ENCODE data around the gene SEC24D. TPM values are rescaled to one million over a fixed set of nuclear protein-coding genes. Genes with fewer than 3 reads are reported as not detected.

Gene SEC24D
- total RNA-seq, 5 donors from 2014 or later (not counting 1 experiment from before 2014, with no cell fraction given): 17.0 to 32.3 (median 21.7) TPM

DNA sequence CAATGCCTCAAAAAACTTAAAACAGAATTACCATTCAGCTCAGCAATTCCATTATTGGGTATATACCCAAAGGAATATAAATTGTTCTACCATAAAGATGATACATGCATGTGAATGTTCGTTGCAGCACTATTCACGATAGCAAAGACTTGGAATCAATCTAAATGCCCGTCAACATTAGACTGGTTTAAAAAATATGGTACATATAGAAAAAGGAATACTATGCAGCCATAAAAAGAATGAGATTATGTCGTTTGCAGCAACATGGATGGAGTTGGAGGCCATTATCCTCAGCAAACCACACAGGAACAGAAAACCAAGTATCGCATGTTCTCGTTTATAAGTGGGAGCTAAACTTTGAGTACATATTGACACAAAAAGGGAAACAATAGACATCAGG is 41.9 kb upstream of the SEC24D start:
- Histone ChIP-seq H3K27ac (ENCODE audit: low read length) (no peak overlapping the region), H3K36me3 (ENCODE audit: control insufficient read depth in 2 of 2, extremely low read depth in 1 of 2, insufficient read depth in 1 of 2, low read length in 1 of 2) (no peaks in the 10 kb centered on the region), H3K4me1 (ENCODE audit: control insufficient read depth in 1 of 2, extremely low read depth in 1 of 2, insufficient read depth in 2 of 2, low read length in 2 of 2) (no peaks in the 10 kb centered on the region), H3K9me3 (no peaks in the 10 kb centered on the region), H3K27me3 (replicated peaks in 1 of 2; ENCODE audit: control insufficient read depth in 2 of 2, extremely low read depth in 1 of 2, insufficient read depth in 2 of 2, low read length in 1 of 2) (peaks cover 0 to 8% of the 10 kb centered on the region in 2 experiments), H3K4me3 (ENCODE audit: control insufficient read depth in 1 of 2, extremely low read depth in 1 of 2, low read length in 1 of 2) (no peak overlapping the region)
- ATAC-seq (replicated peaks in 1 of 4) (no peak), DNase-seq (no peak)
- Mint-ChIP-seq H3K27me3 (peaks cover 0 to 25% of the 10 kb centered on the region in 2 donors), H3K4me3 (no peak overlapping the region), H3K27ac (no peak overlapping the region), H3K36me3 (peaks cover 29% of the 10 kb centered on the region), H3K9me3 (peaks cover 0 to 20% (median 4%) of the 10 kb centered on the region in 3 donors), H3K4me1 (no peaks in the 10 kb centered on the region)
- CTCF ChIA-PET: no interaction called here
- WGBS (ENCODE audit: insufficient coverage): no CpG with 5 or more reads among the region's 6 CpGs
- POLR2A ChIA-PET: no interaction called here

DNA sequence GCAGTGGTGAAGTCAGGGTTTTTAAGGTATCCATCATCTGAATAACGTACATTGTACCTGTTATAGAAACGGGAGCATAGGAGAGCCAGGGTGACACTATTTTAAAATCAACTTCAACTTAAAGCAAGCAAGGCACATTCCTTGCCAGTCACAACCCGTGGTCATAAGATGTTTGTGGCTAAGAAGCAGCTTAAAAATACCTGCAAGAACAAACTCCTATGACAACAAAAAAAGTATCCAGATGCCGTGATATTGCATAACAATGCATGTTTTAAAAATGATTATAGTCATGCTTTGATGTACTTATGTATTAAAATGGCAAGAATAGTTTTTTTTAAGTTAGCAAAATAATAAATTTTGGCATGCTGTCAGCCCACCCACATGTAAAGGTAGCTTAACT is 36.3 kb upstream of the SEC24D start:
- ATAC-seq (replicated peaks in 1 of 4) (no peak), DNase-seq (no peak)
- POLR2A ChIA-PET: no interaction called here
- WGBS (ENCODE audit: insufficient coverage): 100% methylated on average over 1 of the region's 4 CpGs
- no peaks in the 10 kb centered on the region for H3K4me1 Mint-ChIP-seq
- H3K27ac Mint-ChIP-seq: no peak overlapping the region
- CTCF ChIA-PET: no interaction called here
- Histone ChIP-seq H3K27ac (ENCODE audit: low read length) (no peak overlapping the region), H3K27me3 (replicated peaks in 1 of 2; ENCODE audit: control insufficient read depth in 2 of 2, extremely low read depth in 1 of 2, insufficient read depth in 2 of 2, low read length in 1 of 2) (no peaks in the 10 kb centered on the region), H3K36me3 (ENCODE audit: control insufficient read depth in 2 of 2, extremely low read depth in 1 of 2, insufficient read depth in 1 of 2, low read length in 1 of 2) (no peaks in the 10 kb centered on the region), H3K9me3 (no peaks in the 10 kb centered on the region), H3K4me3 (ENCODE audit: control insufficient read depth in 1 of 2, extremely low read depth in 1 of 2, low read length in 1 of 2) (no peak overlapping the region), H3K4me1 (ENCODE audit: control insufficient read depth in 1 of 2, extremely low read depth in 1 of 2, insufficient read depth in 2 of 2, low read length in 2 of 2) (no peaks in the 10 kb centered on the region)
- peaks cover 22% of the 10 kb centered on the region for H3K36me3 Mint-ChIP-seq
- peaks cover 0 to 3% (median 0%) of the 10 kb centered on the region in 3 donors for H3K9me3 Mint-ChIP-seq
- no peak overlapping the region for H3K4me3 Mint-ChIP-seq
- peaks cover 0 to 17% of the 10 kb centered on the region in 2 donors for H3K27me3 Mint-ChIP-seq

- H3K9me3 Mint-ChIP-seq: no peaks in the 10 kb centered on the region
- no peaks in the 10 kb centered on the region for H3K9me3 ChIP-seq
- ChIA-PET POLR2A (no interaction called here), CTCF (interaction anchor here in 1 of 2 donors (0.5 kb wide), 1 partner anchor 21 kb away, joined by 3 read pairs; no protein-coding TSS in a partner anchor)
- H3K4me3 ChIP-seq (ENCODE audit: control insufficient read depth in 1 of 2, extremely low read depth in 1 of 2, low read length in 1 of 2): no peak overlapping the region
- no peaks in the 10 kb centered on the region for H3K27me3 ChIP-seq (replicated peaks in 1 of 2; ENCODE audit: control insufficient read depth in 2 of 2, extremely low read depth in 1 of 2, insufficient read depth in 2 of 2, low read length in 1 of 2)
- no peak overlapping the region for H3K4me3 Mint-ChIP-seq
- WGBS (ENCODE audit: insufficient coverage): no CpG with 5 or more reads among the region's 2 CpGs
- H3K4me1 Mint-ChIP-seq: no peaks in the 10 kb centered on the region
- no peaks in the 10 kb centered on the region for H3K4me1 ChIP-seq (ENCODE audit: control insufficient read depth in 1 of 2, extremely low read depth in 1 of 2, insufficient read depth in 2 of 2, low read length in 2 of 2)
- DNase-seq (no peak), ATAC-seq (replicated peaks in 1 of 4) (no peak)
- H3K36me3 ChIP-seq (ENCODE audit: control insufficient read depth in 2 of 2, extremely low read depth in 1 of 2, insufficient read depth in 1 of 2, low read length in 1 of 2): no peaks in the 10 kb centered on the region
- H3K27me3 Mint-ChIP-seq: peaks cover 0 to 13% of the 10 kb centered on the region in 2 donors
- no peak overlapping the region for H3K27ac Mint-ChIP-seq
- H3K36me3 Mint-ChIP-seq: peaks cover 11% of the 10 kb centered on the region
- no peak overlapping the region for H3K27ac ChIP-seq (ENCODE audit: low read length)
These were observed 33.9 kb upstream of the SEC24D start for GRCh38 chr4:118869808-118870342.

GRCh38 chr4:118867311-118868067 is 31.6 kb upstream of the SEC24D start:
- DNase-seq: no peak
- ATAC-seq (replicated peaks in 1 of 4): no peak
- Histone ChIP-seq H3K27me3 (replicated peaks in 1 of 2; ENCODE audit: control insufficient read depth in 2 of 2, extremely low read depth in 1 of 2, insufficient read depth in 2 of 2, low read length in 1 of 2) (no peaks in the 10 kb centered on the region), H3K4me1 (ENCODE audit: control insufficient read depth in 1 of 2, extremely low read depth in 1 of 2, insufficient read depth in 2 of 2, low read length in 2 of 2) (no peaks in the 10 kb centered on the region), H3K9me3 (no peaks in the 10 kb centered on the region), H3K4me3 (ENCODE audit: control insufficient read depth in 1 of 2, extremely low read depth in 1 of 2, low read length in 1 of 2) (no peak overlapping the region), H3K36me3 (ENCODE audit: control insufficient read depth in 2 of 2, extremely low read depth in 1 of 2, insufficient read depth in 1 of 2, low read length in 1 of 2) (no peaks in the 10 kb centered on the region), H3K27ac (ENCODE audit: low read length) (no peak overlapping the region)
- Mint-ChIP-seq H3K4me3 (no peak overlapping the region), H3K36me3 (no peaks in the 10 kb centered on the region), H3K27ac (no peak overlapping the region), H3K9me3 (no peaks in the 10 kb centered on the region), H3K27me3 (peaks cover 0 to 6% of the 10 kb centered on the region in 2 donors), H3K4me1 (peaks cover 0 to 2% (median 0%) of the 10 kb centered on the region in 3 donors)
- ChIA-PET POLR2A (interaction anchor here in 1 of 2 donors (1.2 kb wide), 1 partner anchor 17 kb away, joined by 4 read pairs; no protein-coding TSS in a partner anchor), CTCF (no interaction called here)
- WGBS (ENCODE audit: insufficient coverage): no CpG with 5 or more reads among the region's 3 CpGs

- ATAC-seq (replicated peaks in 1 of 4) (no peak), DNase-seq (no peak)
- no peaks in the 10 kb centered on the region for H3K36me3 Mint-ChIP-seq
- H3K27me3 Mint-ChIP-seq: peaks cover 0 to 6% of the 10 kb centered on the region in 2 donors
- no peak overlapping the region for H3K4me3 Mint-ChIP-seq
- Histone ChIP-seq H3K9me3 (no peaks in the 10 kb centered on the region), H3K27me3 (replicated peaks in 1 of 2; ENCODE audit: control insufficient read depth in 2 of 2, extremely low read depth in 1 of 2, insufficient read depth in 2 of 2, low read length in 1 of 2) (no peaks in the 10 kb centered on the region), H3K27ac (ENCODE audit: low read length) (no peak overlapping the region), H3K4me1 (ENCODE audit: control insufficient read depth in 1 of 2, extremely low read depth in 1 of 2, insufficient read depth in 2 of 2, low read length in 2 of 2) (no peaks in the 10 kb centered on the region), H3K4me3 (ENCODE audit: control insufficient read depth in 1 of 2, extremely low read depth in 1 of 2, low read length in 1 of 2) (no peak overlapping the region), H3K36me3 (ENCODE audit: control insufficient read depth in 2 of 2, extremely low read depth in 1 of 2, insufficient read depth in 1 of 2, low read length in 1 of 2) (no peaks in the 10 kb centered on the region)
- peaks cover 0 to 2% (median 0%) of the 10 kb centered on the region in 3 donors for H3K4me1 Mint-ChIP-seq
- no peaks in the 10 kb centered on the region for H3K9me3 Mint-ChIP-seq
- H3K27ac Mint-ChIP-seq: no peak overlapping the region
- ChIA-PET POLR2A (interaction anchor here in 1 of 2 donors (0.9 to 1.2 kb wide), 2 partner anchors 16 to 36 kb away, joined by 3 to 4 read pairs; no protein-coding TSS in a partner anchor), CTCF (interaction anchor here (0.6 to 3.1 kb wide), 2 partner anchors 95 to 1857 kb away, joined by 6 to 15 read pairs; no protein-coding TSS in a partner anchor)
- no CpG with 5 or more reads among the region's 1 CpG for WGBS (ENCODE audit: insufficient coverage)
These were observed 30.5 kb upstream of the SEC24D start for GRCh38 chr4:118866442-118866841.

DNA sequence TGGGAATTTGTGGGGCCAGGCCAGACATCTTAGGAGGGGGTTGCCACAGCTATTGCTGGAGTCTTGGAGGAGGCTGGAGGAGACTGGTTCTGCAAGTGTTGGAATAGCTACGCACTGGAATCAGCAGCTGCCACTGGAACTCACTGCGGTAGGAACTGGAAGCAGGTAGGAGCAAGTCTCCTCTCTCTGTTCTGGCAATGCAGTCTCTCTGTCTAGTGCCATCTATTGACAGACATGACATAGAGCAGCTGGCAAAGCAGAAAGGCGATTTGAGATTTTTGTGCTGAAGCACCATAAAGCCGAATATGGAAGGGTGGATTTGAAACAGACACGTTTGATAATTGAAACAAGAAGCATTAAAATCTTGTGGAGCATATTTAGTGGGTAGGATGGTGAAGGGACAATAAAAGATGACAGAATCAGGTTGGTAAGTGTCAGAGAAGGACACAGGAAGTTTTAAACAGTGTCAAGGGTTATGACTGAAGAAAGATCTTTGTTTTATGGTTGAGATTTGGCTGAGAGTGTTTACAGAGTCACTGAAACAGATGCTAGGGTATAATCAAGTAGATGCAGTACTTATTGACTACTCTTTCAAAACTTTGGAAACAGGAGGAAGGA is 29.3 kb upstream of the SEC24D start:
- DNase-seq: peak in 5 of 35 experiments; percentile 1 to 47 (median 5)
- Histone ChIP-seq H3K36me3 (ENCODE audit: control insufficient read depth in 2 of 2, extremely low read depth in 1 of 2, insufficient read depth in 1 of 2, low read length in 1 of 2) (no peaks in the 10 kb centered on the region), H3K27me3 (replicated peaks in 1 of 2; ENCODE audit: control insufficient read depth in 2 of 2, extremely low read depth in 1 of 2, insufficient read depth in 2 of 2, low read length in 1 of 2) (no peaks in the 10 kb centered on the region), H3K4me1 (ENCODE audit: control insufficient read depth in 1 of 2, extremely low read depth in 1 of 2, insufficient read depth in 2 of 2, low read length in 2 of 2) (no peaks in the 10 kb centered on the region), H3K4me3 (ENCODE audit: control insufficient read depth in 1 of 2, extremely low read depth in 1 of 2, low read length in 1 of 2) (no peak overlapping the region), H3K27ac (ENCODE audit: low read length) (no peak overlapping the region), H3K9me3 (no peaks in the 10 kb centered on the region)
- POLR2A ChIA-PET: no interaction called here
- WGBS (ENCODE audit: insufficient coverage): 34% methylated on average over 5 of the region's 5 CpGs
- no peak overlapping the region for H3K27ac Mint-ChIP-seq
- H3K9me3 Mint-ChIP-seq: no peaks in the 10 kb centered on the region
- CTCF ChIA-PET: interaction anchor here (0.6 to 3.1 kb wide), 16 partner anchors 11 to 103 kb away, joined by 3 to 15 read pairs (median 4); no protein-coding TSS in a partner anchor
- ATAC-seq (replicated peaks in 1 of 4): peak in 3 of 4 experiments; percentile 49 to 70 (median 50)
- no peaks in the 10 kb centered on the region for H3K36me3 Mint-ChIP-seq
- H3K4me3 Mint-ChIP-seq: no peak overlapping the region
- peaks cover 0 to 2% (median 0%) of the 10 kb centered on the region in 3 donors for H3K4me1 Mint-ChIP-seq
- peaks cover 0 to 6% of the 10 kb centered on the region in 2 donors for H3K27me3 Mint-ChIP-seq

Measured in T-cell (primary cell).